Natural killer cell treated with Interleukin-12 subunit alpha and Interleukin-12 subunit beta and Interleukin-15 and Interleukin-18, amount 100 ng/mL, for 72 hours (primary cell): ENCODE measurements around the gene MXD1. TPM values are rescaled to one million over a fixed set of nuclear protein-coding genes. Genes with fewer than 3 reads are reported as not detected.
A peak's percentile ranks its signal among the peaks of the same experiment; 100 is the strongest.
"Not testable (repeated sequence)": the region's sequence is repeated elsewhere in the genome, so short reads cannot be mapped to it uniquely, and the experiment has no call there.

Experiments used
- ATAC-seq, 2 donors: fragments of 150-1000 bp; cut with Tn5 transposase in 1 of 2; sonication (Bioruptor Pico), chemical (Tn5 transposase) in 1 of 2; 2 replicates each; pipeline ENCODE4 v1.10.0; 2021
- DNase-seq: peaks from one replicate; pipeline ENCODE4 v3.0.0; 2022; ENCODE audit warnings: low spot score
- H3K27ac Mint-ChIP-seq, 2 donors: 1 replicate in 1 of 2; 2 replicates in 1 of 2; pipeline ENCODE4 v1.8.0; 2022; ENCODE audit warnings: mixed read lengths in 2 of 2, mild to moderate bottlenecking in 1 of 2, moderate library complexity in 1 of 2
- H3K27me3 Mint-ChIP-seq, 2 donors: 1 replicate in 1 of 2; 2 replicates in 1 of 2; pipeline ENCODE4 v1.8.0; 2022; ENCODE audit warnings: mixed read lengths in 2 of 2
- H3K36me3 Mint-ChIP-seq: one replicate; pipeline ENCODE4 v1.8.0; 2022; ENCODE audit warnings: mixed read lengths
- H3K4me1 Mint-ChIP-seq, 2 donors: 1 replicate in 1 of 2; 2 replicates in 1 of 2; pipeline ENCODE4 v1.8.0; 2022; ENCODE audit warnings: low read depth in 2 of 2, mixed read lengths in 2 of 2, mild to moderate bottlenecking in 1 of 2
- H3K4me3 Mint-ChIP-seq: one replicate; pipeline ENCODE4 v1.8.0; 2022; ENCODE audit warnings: mixed read lengths
- H3K9me3 Mint-ChIP-seq: 2 replicates; pipeline ENCODE4 v1.8.0; 2022; ENCODE audit warnings: mixed read lengths
- total RNA-seq, 2 donors: library from RNA; stranded (reverse); gene quantifications; one replicate each; pipeline ENCODE4 v1.2.3, GENCODE V29; 2022

The MXD1 gene, protein sequence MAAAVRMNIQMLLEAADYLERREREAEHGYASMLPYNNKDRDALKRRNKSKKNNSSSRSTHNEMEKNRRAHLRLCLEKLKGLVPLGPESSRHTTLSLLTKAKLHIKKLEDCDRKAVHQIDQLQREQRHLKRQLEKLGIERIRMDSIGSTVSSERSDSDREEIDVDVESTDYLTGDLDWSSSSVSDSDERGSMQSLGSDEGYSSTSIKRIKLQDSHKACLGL
- total RNA-seq: 10 to 100 TPM; 27.6 to 42.7 TPM

DNA sequence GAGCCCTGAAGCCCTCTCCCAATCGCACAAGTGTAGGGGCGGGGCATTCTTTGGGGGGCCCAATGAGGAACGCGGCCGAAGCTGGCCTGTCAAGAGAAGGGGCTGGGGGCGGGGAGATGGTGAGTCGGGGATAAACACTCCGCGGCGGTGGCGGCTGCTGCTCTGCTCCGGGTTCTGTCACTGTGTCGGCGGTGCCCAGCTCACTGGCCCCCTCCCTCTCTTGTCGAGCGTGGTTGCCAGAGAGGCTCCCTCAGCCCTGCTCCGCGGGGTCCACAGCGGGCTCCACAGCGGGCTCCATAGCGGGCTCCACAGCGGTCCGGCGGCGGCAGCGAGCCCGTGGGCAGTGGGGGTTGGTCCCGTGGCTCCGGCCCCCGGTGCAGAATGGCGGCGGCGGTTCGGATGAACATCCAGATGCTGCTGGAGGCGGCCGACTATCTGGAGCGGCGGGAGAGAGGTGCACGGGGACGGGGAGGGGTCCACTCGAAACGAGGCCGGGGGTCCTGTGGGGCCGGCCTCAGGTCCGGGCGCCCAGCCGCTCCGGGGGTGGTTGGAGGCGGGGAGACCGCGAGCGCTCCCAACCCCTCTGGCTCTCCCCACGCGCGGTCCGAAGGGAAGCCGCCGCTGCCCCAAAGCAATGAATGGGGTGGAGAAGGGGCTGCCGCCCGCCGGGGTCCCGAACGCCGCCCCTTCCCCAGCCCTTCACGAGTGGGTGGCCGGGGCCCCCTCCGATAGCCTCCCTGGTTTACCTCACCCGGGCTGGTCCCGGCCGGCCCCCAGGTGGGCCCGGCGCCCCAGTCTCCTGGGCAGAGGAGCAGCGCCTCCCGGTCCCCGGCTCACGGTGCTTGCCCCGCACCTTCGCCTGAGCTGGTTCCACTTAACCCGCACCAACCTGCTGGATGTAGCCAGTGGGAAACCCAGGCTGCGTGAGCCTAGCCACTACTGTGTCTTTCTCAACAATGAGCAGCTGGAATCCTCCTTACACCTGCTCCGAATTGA, at the start of gene MXD1:
Gene MXD1 (plus strand): TSS at position 160 of the 996 bp plus-strand sequence. CDS start 222 bp downstream, at position 382.
- Mint-ChIP-seq H3K27me3 (no peaks in the 10 kb centered on the region), H3K36me3 (peaks cover 18% of the 10 kb centered on the region), H3K4me1 (peaks cover 23 to 36% of the 10 kb centered on the region in 2 donors), H3K9me3 (no peaks in the 10 kb centered on the region), H3K27ac (peak within 1 kb of the TSS; percentile 77 to 81), H3K4me3 (peak within 1 kb of the TSS; percentile 81)
- DNase-seq: peak; percentile 65
- ATAC-seq: no peak

DNA sequence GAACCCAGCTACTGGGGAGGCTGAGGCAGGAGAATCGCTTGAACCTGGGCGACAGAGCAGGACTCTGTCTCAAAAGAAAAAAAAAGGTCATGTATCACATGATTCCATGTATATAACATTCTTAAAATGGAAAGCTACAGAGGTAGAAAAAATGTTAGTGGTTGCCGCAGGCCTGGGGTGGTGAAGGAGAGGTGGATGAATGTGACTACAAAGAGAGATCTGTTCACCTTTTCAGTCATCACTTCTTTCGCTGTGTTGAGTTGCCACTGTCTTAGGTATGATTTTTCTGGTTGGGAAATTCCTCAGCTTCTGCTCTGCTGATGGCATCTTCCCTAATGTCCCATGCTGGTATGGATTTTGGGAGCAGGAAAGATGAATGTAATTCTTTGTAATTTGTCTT, 26.5 kb upstream of the MXD1 start:
- Mint-ChIP-seq H3K36me3 (no peaks in the 10 kb centered on the region), H3K4me1 (peaks cover 8% of the 10 kb centered on the region in 2 donors), H3K4me3 (no peak overlapping the region), H3K9me3 (no peaks in the 10 kb centered on the region), H3K27me3 (no peaks in the 10 kb centered on the region), H3K27ac (no peak overlapping the region)
- ATAC-seq (no peak), DNase-seq (no peak)

DNA sequence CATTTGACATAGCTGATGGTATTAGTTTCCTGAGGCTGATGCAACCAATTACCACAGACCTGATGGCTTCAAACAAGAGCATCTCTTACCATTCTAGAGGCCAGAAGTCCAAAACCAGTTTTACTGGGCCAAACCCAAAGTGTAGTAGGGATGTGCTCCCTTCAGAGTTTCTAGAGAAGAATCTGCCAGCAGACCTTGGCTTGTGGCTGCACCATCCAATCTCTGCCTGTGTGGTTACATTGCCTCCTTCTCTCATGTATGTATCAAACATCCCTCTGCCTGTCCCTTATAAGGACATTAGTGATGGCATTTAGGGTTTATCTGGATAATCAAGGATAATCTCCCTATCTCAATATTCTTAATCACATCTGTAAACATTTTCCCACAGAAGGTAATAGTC, 25.6 kb upstream of the MXD1 start:
- H3K4me3 Mint-ChIP-seq: no peak overlapping the region
- no peaks in the 10 kb centered on the region for H3K9me3 Mint-ChIP-seq
- H3K27ac Mint-ChIP-seq: no peak overlapping the region
- peaks cover 12 to 16% of the 10 kb centered on the region in 2 donors for H3K4me1 Mint-ChIP-seq
- H3K36me3 Mint-ChIP-seq: peaks cover 6% of the 10 kb centered on the region
- H3K27me3 Mint-ChIP-seq: no peaks in the 10 kb centered on the region
- ATAC-seq: no peak
- DNase-seq: no peak

DNA sequence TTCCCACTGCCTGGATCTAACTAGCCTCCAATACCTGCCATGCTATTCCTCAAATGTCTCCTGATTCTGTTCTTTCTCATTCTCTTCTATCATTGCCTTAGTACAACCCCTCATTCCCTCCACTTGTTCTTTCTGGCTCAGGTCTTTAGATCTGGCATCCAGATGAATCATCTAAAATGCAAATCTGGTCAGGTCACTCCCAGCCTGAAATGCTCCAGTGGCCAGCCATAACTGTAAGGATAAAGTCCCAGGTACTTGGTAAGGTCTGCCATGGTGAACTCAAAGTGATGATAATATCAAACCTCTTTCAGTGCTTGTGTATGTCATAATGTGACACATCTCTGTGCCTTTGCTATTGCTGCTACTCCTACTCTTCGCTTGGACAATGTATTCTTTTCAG, 24.0 kb upstream of the MXD1 start:
- Mint-ChIP-seq H3K9me3 (no peaks in the 10 kb centered on the region), H3K4me1 (peaks cover 15 to 25% of the 10 kb centered on the region in 2 donors), H3K27me3 (no peaks in the 10 kb centered on the region), H3K27ac (no peak overlapping the region), H3K36me3 (peaks cover 6% of the 10 kb centered on the region), H3K4me3 (no peak overlapping the region)
- DNase-seq (no peak), ATAC-seq (no peak)

DNA sequence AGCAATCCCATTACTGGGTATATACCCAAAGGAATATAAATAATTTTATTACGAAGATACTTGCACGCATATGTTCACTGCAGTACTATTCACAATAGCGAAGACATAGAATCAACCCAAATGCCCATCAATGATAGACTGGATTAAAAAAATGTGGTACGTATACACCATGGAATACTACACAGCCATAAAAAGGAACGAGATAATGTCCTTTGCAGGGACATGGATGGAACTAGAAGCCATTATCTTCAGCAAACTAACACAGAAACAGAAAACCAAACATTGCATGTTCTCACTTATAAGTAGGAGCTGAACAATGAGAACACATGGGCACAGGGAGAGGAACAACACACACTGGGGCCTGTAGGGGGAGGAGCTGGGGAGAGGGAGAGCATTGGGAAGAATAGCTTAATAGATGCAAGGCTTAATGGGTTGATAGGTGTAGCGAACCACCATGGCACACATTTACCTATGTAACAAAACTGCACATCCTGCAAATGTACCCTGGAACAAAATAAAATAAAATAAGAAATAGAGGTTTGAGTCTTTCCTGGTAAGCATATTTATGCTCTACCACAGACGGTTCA, 22.0 kb upstream of the MXD1 start:
- peak overlapping the region; percentile 100 for H3K4me3 Mint-ChIP-seq
- DNase-seq: not testable (repeated sequence)

DNA sequence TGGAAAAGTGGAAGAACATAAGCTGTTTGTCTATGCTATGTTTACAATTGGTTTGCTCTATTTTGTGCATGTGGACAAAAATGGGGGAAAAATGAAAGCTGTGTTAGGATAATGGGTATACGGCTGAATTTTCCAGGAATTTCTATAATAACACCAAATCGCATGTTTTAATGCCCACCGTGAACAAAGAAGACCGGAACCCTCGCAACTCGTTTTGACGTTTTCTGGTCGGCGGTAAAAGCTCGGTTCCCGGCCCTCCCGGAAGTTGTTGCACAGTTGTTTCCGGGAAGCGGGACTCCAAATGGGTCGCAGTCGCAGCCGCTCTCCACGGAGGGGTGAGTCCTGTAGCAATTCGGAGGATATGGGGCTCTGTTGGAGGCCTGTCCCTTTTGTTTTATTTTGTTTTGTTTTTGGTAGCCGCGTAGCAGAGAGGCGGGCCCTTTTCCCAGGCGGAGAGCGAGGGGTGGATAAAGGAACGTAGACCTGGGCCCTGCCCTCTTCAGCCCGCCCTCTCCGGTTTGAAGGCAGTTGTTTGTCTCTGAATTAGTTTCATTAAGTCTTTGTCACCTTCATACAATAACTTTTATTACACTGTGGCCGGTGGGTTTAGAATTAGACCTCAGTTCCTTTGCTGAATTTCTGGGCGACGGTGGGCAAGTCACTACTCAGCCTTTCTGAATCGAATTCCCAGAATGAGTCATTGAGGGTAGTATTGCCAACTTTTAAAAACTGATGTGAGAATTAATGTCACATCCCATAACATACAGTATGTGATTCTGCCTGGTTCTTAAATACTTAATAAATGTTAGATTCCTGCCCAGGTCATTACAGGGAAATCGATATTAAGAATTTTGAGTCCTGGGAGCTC, 21.0 kb upstream of the MXD1 start, which contains the start of gene SNRNP27:
Gene SNRNP27 (plus strand): TSS at position 273 of the 868 bp plus-strand sequence. CDS start 29 bp downstream, at position 302.
- H3K4me3 Mint-ChIP-seq: peak within 1 kb of the TSS; percentile 100
- ATAC-seq (peak; percentile 88 to 91), DNase-seq (peak; percentile 90)
- H3K4me1 Mint-ChIP-seq: peaks cover 24 to 41% of the 10 kb centered on the region in 2 donors
- H3K36me3 Mint-ChIP-seq: peaks cover 17% of the 10 kb centered on the region
- no peaks in the 10 kb centered on the region for H3K27me3 Mint-ChIP-seq
- peak within 1 kb of the TSS; percentile 98 to 100 for H3K27ac Mint-ChIP-seq
- H3K9me3 Mint-ChIP-seq: no peaks in the 10 kb centered on the region

More for the DNA sequence above, 22.0 kb upstream of the MXD1 start:
- peak overlapping the region; percentile 98 to 100 for H3K27ac Mint-ChIP-seq
- not testable (repeated sequence) for H3K27me3 Mint-ChIP-seq, ATAC-seq, H3K9me3 Mint-ChIP-seq
- peaks cover 24 to 40% of the 10 kb centered on the region in 2 donors for H3K4me1 Mint-ChIP-seq
- peaks cover 15% of the 10 kb centered on the region for H3K36me3 Mint-ChIP-seq

DNA sequence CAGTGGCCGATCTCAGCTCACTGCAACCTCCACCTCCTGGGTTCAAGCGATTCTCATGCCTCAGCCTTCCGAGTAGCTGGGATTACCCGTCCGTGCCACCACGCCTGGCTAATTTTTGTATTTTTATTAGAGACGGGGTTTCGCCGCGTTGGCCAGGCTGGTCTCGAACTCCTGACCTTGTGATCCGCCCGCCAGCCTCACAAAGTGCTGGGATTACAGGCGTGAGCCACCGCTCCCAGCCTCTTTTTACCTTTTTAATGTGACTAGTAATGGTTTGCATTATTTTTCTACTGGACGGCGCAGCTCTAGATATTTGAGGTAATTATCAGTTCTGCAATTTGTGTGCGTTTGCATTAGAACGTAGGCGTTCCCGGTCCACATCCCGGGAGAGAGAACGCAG, 20.2 kb upstream of the MXD1 start:
- H3K4me1 Mint-ChIP-seq: peaks cover 24 to 41% of the 10 kb centered on the region in 2 donors
- ATAC-seq, DNase-seq, H3K9me3 Mint-ChIP-seq, H3K27me3 Mint-ChIP-seq: not testable (repeated sequence)
- H3K36me3 Mint-ChIP-seq: peaks cover 17% of the 10 kb centered on the region
- H3K4me3 Mint-ChIP-seq: peak overlapping the region; percentile 100
- peak overlapping the region; percentile 98 to 100 for H3K27ac Mint-ChIP-seq

DNA sequence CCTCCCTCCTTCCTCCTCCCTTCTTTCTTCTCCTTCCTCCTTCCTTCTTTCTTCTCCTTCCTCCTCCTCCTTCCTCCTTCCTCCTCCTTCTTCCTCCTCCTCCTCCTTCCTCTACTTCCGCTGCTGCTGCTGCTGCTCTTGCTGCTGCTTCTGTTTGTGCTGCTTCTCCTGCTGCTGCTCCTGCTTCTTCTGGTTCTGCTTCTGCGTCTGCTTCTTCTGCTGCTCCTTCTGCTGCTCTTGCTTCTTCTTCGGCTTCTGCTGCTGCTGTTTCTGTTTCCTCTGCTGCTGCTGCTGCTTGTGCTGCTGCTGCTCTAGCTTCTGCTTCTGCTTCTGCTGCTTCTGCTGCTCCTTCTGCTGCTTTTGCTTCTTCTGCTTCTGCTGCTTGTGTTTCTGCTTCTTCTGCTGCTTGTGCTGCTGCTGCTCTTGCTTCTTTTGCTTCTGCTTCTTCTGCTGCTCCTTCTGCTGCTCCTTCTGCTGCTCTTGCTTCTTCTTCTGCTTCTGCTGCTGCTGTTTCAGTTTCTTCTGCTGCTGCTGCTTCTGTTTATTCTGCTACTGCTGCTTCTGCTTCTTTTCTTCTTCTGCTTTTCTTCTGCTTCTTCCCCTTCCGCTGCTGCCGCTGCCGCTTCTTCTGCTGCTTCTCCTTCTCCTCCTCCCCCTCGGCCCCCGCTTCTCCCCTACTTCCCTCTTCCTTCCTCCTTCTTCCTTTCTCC, 12.5 kb upstream of the MXD1 start:
- no peaks in the 10 kb centered on the region for H3K9me3 Mint-ChIP-seq
- peaks cover 31% of the 10 kb centered on the region in 2 donors for H3K4me1 Mint-ChIP-seq
- H3K27me3 Mint-ChIP-seq: no peaks in the 10 kb centered on the region
- DNase-seq: no peak
- H3K4me3 Mint-ChIP-seq: peak overlapping the region; percentile 88
- H3K36me3 Mint-ChIP-seq: peaks cover 35% of the 10 kb centered on the region
- no peak for ATAC-seq
- peak overlapping the region; percentile 72 to 89 for H3K27ac Mint-ChIP-seq

DNA sequence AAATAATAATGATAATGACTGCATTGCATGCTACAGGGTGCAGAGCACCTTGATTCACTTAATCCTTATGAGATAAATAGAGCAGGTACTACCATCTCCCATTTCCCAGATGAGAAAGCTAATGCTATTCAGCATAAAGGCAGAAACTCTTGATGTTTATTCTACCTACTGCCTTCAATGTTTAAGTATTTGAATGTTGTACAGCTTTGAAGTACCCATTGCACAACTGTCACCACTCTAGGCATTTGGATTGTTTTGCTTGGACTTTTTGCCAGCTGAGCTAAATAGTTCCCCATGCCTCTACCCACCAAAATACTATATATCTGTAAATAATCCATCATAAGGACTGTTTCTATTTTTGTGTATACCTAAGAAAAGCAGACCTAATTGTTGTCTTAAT, 7.7 kb upstream of the MXD1 start:
- ATAC-seq (no peak), DNase-seq (no peak)
- Mint-ChIP-seq H3K27ac (no peak overlapping the region), H3K4me1 (peaks cover 10 to 16% of the 10 kb centered on the region in 2 donors), H3K27me3 (no peaks in the 10 kb centered on the region), H3K4me3 (no peak overlapping the region), H3K9me3 (no peaks in the 10 kb centered on the region), H3K36me3 (peaks cover 21% of the 10 kb centered on the region)

DNA sequence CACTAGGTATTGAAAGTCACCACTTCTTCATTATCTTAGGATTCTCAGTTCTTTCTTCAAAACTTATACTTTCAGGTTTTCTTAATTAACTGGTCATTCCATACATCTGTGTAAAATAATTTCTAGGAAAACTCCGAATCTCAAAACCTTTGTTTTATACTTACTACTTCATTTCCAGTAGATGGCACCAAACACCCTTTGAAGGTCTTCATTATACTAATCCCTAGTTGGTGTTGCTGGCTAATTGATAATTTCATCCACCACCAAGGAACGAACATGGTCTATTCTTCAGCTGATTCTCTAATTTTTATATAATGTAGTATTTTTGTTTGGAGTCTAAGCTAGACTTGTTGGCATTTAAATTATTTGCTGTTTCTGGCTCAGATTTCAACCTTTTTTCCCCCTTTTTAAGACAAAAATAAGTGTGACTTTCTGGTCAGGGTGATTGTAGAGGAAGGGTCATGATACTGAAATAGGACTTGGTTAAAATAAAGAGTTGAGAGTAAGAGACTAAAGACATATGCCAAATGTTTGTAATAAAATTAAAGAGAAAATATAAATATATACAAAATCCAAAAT, 2.8 kb upstream of the MXD1 start:
- no peaks in the 10 kb centered on the region for H3K9me3 Mint-ChIP-seq
- H3K36me3 Mint-ChIP-seq: peaks cover 9% of the 10 kb centered on the region
- ATAC-seq (no peak), DNase-seq (no peak)
- no peak overlapping the region for H3K4me3 Mint-ChIP-seq
- no peaks in the 10 kb centered on the region for H3K27me3 Mint-ChIP-seq
- peak overlapping the region; percentile 30 to 63 for H3K27ac Mint-ChIP-seq
- peaks cover 11 to 21% of the 10 kb centered on the region in 2 donors for H3K4me1 Mint-ChIP-seq

DNA sequence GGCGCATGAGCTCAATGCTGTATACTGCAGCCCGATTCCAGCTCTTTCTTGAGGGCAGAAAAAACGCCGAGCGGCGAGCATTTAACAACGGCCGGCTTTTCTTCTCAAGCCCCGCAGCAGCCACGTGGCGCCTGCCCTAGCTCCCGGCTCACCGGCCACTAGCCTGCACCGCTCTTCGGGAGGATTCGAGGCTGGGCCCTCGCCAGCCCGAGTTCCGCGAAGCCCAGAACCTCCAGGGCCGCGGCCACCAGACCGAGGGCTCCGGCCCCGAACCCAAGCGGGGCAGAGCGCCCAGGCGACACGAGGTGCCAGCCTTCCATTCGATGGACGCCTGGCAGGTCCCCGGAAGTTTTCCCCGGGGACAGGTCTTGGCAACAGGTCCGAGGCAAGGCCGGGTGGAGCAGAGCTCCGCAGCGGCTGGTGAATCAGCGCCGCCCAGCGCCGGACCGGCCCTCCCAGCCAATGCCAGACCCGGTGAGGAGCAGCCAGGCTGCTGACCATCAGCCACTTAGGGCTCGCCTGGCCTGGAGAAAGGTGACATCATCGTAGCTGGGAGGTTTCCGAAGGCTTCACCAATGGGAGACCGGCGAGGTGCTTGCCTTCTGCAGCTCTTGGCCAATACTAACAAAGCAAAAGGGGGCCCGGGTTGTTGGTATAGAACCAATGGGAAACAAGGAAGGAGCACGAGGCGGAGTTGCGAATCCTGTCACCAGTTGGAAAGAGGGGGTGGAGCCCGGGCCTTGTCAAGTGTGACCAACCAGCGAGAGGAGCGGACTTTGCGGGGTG, 552 bp upstream of the MXD1 start:
- no peaks in the 10 kb centered on the region for H3K27me3 Mint-ChIP-seq
- peak overlapping the region; percentile 71 for H3K4me3 Mint-ChIP-seq
- peaks cover 18% of the 10 kb centered on the region for H3K36me3 Mint-ChIP-seq
- peak overlapping the region; percentile 63 to 70 for H3K27ac Mint-ChIP-seq
- ATAC-seq (peak; percentile 95), DNase-seq (peak; percentile 100)
- peaks cover 23 to 35% of the 10 kb centered on the region in 2 donors for H3K4me1 Mint-ChIP-seq
- H3K9me3 Mint-ChIP-seq: no peaks in the 10 kb centered on the region
